GM12878 (cell line): ENCODE results near the gene GALNT9.

ENCODE experiments used
- ATF2 ChIP-seq: IDR thresholded peaks from 2 replicates; pipeline ENCODE4 v1.6.1; 2012; ENCODE audit warnings: low read length, inconsistent platforms
- CREB1 ChIP-seq: IDR thresholded peaks from 2 replicates; pipeline ENCODE4 v1.6.1; 2012; ENCODE audit warnings: low read depth, mild to moderate bottlenecking, inconsistent platforms
- E4F1 ChIP-seq: fragments of 450-650 bp; IDR thresholded peaks from 2 replicates; pipeline ENCODE4 v1.6.1; 2018; ENCODE audit warnings: borderline replicate concordance, mild to moderate bottlenecking; ENCODE audit not compliant: partially characterized antibody
- EGR1 ChIP-seq, 2 experiments: IDR thresholded peaks; 1 replicate in 1 of 2; 2 replicates in 1 of 2; pipeline ENCODE4 v1.6.1; 2011 to 2012; ENCODE audit warnings: low read depth in 2 of 2, low read length in 2 of 2, borderline replicate concordance in 1 of 2, mild to moderate bottlenecking in 1 of 2, moderate library complexity in 1 of 2
- EP300 ChIP-seq, 2 experiments: fragments of 150-350 bp in 1 of 2; IDR thresholded peaks; 2 replicates each; pipeline ENCODE4 v1.6.1; 2011 to 2012; ENCODE audit warnings: low read depth in 2 of 2, low read length in 2 of 2, borderline replicate concordance in 1 of 2, improper control_type of control experiment in 1 of 2, inconsistent platforms in 1 of 2; ENCODE audit not compliant: control insufficient read depth in 1 of 2
- FOXM1 ChIP-seq: IDR thresholded peaks from 2 replicates; pipeline ENCODE4 v1.6.1; 2012; ENCODE audit warnings: low read depth, mild to moderate bottlenecking, inconsistent platforms, low read length, moderate library complexity
- GABPA ChIP-seq: IDR thresholded peaks from 2 replicates; pipeline ENCODE4 v1.6.1; 2014; ENCODE audit warnings: antibody characterized with exemption, low read depth, mild to moderate bottlenecking, inconsistent platforms
- POLR2A ChIP-seq: IDR thresholded peaks from 2 replicates; pipeline ENCODE4 v1.6.1; 2011; ENCODE audit warnings: low read depth, mild to moderate bottlenecking, low read length
- POU2F2 ChIP-seq: IDR thresholded peaks from 3 replicates; pipeline ENCODE4 v1.6.1; 2011; ENCODE audit warnings: low read depth, mild to moderate bottlenecking, low read length, borderline replicate concordance
- SMC3 ChIP-seq: IDR thresholded peaks from 2 replicates; pipeline ENCODE4 v1.6.1; 2011; ENCODE audit warnings: low read length, improper control_type of control experiment, borderline replicate concordance
- ZNF217 ChIP-seq: fragments of 450-650 bp; IDR thresholded peaks from 2 replicates; pipeline ENCODE4 v1.6.1; 2017; ENCODE audit warnings: antibody characterized with exemption, mild to moderate bottlenecking
- ZSCAN29 ChIP-seq: fragments of 450-650 bp; IDR thresholded peaks from 2 replicates; pipeline ENCODE4 v1.6.1; 2017; ENCODE audit warnings: mild to moderate bottlenecking, moderate library complexity
- TF ChIP-seq, protein P1 (sequence below), 3 experiments: IDR thresholded peaks in 2 of 3; conservative IDR thresholded peaks in 1 of 3; 2 replicates each; pipeline ENCODE4 v1.5.1; 2011; ENCODE audit warnings: low read depth in 3 of 3, low read length in 3 of 3, mild to moderate bottlenecking in 3 of 3, control low read depth in 2 of 3, moderate library complexity in 2 of 3, inconsistent platforms in 1 of 3, mixed read lengths in 1 of 3; ENCODE audit not compliant: control insufficient read depth in 2 of 3, insufficient read depth in 1 of 3; ENCODE audit errors: extremely low read depth in 1 of 3
- TF ChIP-seq, protein P2 (sequence below): IDR thresholded peaks from 2 replicates; pipeline ENCODE4 v1.6.1; 2012; ENCODE audit warnings: low read depth, low read length, improper control_type of control experiment

- TF ChIP-seq, protein P1, sequence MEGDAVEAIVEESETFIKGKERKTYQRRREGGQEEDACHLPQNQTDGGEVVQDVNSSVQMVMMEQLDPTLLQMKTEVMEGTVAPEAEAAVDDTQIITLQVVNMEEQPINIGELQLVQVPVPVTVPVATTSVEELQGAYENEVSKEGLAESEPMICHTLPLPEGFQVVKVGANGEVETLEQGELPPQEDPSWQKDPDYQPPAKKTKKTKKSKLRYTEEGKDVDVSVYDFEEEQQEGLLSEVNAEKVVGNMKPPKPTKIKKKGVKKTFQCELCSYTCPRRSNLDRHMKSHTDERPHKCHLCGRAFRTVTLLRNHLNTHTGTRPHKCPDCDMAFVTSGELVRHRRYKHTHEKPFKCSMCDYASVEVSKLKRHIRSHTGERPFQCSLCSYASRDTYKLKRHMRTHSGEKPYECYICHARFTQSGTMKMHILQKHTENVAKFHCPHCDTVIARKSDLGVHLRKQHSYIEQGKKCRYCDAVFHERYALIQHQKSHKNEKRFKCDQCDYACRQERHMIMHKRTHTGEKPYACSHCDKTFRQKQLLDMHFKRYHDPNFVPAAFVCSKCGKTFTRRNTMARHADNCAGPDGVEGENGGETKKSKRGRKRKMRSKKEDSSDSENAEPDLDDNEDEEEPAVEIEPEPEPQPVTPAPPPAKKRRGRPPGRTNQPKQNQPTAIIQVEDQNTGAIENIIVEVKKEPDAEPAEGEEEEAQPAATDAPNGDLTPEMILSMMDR (IDR thresholded peaks at IDR 0.05 in 2 of 3, conservative IDR thresholded peaks at IDR 0.05 in 1 of 3; ENCODE audit: control insufficient read depth in 2 of 3, extremely low read depth in 1 of 3, insufficient read depth in 1 of 3, low read depth in 3 of 3, low read length in 3 of 3), result no peak
- TF ChIP-seq FOXM1 (no peak), ZSCAN29 (no peak), GABPA (no peak), EP300 (IDR thresholded peaks at IDR 0.05; ENCODE audit: borderline replicate concordance in 1 of 2, control insufficient read depth in 1 of 2, low read depth in 2 of 2, low read length in 2 of 2) (no peak), SMC3 (no peak), ATF2 (no peak), CREB1 (no peak), POLR2A (no peak), ZNF217 (no peak), EGR1 (IDR thresholded peaks at IDR 0.05; ENCODE audit: borderline replicate concordance in 1 of 2, low read depth in 2 of 2, low read length in 2 of 2) (no peak), E4F1 (no peak), POU2F2 (no peak)
- TF ChIP-seq, protein P2, sequence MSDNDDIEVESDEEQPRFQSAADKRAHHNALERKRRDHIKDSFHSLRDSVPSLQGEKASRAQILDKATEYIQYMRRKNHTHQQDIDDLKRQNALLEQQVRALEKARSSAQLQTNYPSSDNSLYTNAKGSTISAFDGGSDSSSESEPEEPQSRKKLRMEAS, result no peak
These were observed 10.8 kb downstream of the GALNT9 start for GRCh38 chr12:132318618-132319033.
